Left forelimb (tissue), 1 donor: ENCODE results near the gene CD300LD.
"Not testable (repeated sequence)": the region's sequence is repeated elsewhere in the genome, so short reads cannot be mapped to it uniquely, and the experiment has no call there.

Experiments used
- DNase-seq: peaks from one replicate; pipeline ENCODE4 v3.0.0-alpha.2; 2018; ENCODE audit warnings: low spot score

The CD300LD gene

GRCh38 chr17:74571621-74572270, 20.3 kb downstream of the CD300LD start:
- DNase-seq = no peak

DNA sequence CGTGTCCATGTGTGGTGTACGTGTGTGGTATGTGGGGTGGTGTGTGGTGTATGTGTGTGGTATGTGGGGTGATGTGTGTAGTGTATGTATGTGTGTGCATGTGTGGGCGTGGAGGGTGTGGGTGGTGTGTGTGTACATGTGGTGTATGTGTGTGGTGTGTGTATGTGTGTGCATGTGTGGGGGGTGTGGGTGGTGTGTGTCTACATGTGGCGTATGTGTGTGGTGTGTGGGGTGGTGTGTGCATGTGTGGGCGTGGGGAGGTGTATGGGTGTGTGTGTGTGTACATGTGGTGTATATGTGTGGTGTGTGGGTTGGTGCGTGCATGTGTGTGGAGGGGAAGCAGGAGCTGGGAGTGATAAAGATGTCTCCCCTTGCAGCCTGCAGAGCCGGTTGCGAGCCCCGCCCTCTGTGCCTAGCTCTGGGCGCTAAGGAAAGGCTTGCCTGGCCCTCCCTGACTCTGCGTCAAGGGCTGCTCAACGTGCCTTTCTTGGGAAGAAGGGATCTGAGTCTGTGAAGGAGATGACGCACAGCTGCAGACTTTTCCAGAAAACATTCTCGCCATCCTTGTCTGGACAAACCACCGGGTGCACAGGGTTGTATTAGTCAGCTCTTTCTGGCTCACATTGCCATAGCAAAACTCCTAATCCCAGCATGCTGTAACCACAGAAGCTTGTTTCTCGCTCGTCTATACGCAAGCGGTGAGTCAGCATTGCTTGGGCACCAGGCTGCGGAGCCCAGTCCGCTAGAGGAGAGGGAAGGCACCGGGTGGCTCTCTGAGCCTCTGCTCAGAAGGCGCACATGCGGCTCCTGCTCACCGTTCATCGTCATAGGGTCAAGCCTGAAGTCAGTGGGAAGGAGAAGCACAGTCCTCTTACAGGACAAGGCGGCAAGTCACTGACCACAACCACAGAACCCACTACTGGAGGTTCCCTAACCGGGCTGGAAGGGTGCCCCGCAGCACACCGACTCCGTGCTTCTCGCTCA, 22.8 kb downstream of the CD300LD start:
- no peak for DNase-seq

DNA sequence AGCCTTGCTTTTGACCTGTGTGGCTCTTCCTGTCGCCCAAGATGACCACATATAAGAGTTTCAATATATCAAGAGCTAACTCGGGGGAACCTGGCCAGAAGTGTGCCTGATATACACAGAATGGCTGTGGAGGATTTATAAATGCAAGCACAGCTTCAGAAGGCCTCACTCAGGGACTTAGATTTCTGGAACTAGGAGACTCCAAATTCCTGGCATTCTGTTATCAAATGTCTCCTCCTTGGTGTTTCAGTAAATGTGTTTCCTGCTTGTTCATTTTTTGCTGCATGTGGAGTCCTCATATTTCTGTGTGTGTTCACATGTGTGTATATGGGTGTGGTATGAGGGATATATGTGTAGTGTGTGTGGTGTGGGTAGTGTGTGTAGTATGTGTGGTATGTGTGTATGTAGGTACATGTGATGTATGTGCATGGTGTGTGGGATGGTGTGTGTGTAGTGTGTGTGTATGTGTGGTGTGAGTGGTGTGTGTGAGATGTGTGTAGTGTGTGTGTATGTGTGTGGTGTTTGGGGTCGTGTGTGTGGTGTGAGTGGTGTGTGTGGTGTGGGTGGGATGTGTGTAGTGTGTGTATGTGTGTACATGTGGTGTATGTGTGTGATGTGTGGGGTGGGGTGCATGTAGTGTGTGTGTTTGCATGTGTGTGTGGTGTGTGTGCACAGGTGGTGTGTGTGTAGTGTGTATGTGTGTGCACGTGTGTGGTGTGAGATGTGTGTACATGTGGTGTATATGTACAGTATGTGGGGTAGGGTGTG, 23.8 kb downstream of the CD300LD start:
- DNase-seq = no peak

DNA sequence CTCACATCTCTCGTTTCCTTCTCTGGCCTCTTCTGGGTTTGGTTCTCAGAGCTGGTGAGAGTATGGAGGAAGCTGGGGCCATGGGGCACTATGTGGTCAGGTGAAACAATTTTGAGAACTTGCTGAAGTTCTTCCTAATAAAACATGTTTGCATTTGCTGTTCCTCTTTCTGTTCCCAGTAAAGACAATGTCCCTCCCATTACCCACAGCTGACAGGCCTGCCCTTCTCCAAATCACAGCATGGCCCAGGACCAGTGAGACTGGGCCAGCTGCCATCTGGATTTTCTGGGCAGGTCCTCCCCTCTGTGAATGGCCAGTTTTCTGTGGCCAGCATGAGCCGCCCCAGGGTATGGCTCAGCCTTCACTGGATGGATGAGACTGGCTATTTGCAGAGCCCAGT, 24.7 kb downstream of the CD300LD start, which contains the start of gene CD300H:
CD300H (minus strand) TSS at position 113 of the 400 bp plus-strand sequence.
- no peak for DNase-seq

GRCh38 chr17:74566132-74566753, 25.8 kb downstream of the CD300LD start:
- no peak for DNase-seq

DNA sequence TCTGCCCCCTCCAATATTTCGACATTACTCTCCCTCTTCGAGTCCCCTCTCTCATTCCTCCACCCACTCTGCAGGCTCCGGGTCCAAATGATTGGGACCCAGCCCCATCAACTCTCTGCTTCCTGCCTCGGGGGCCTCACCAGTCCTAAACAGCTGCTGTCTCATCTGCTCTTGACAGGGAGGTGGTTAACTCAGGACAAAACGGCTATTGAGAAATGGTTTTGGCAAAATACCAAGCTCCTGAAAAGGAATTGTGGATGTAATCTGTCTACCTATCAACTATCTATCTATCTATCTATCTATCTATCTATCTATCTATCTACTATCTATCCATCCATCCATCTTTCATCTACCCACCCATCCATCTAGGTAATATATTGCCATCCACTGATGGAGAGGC, 27.0 kb downstream of the CD300LD start:
- no peak for DNase-seq

DNA sequence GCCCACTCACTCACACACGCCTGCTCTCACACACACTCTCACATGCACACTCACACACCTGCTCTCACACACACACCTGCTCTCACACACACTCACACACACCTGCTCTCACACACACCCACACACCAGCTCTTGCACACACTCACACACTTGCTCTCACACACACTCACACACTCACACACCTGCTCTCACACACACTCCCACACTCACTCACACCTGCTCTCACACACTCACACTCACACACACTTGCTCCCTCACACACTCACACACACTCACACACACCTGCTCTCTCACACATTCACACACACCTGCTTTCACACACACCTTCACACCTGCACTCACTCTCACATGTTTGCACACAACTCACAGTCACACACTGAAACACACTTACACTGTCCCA, 28.7 kb downstream of the CD300LD start:
- no peak for DNase-seq

DNA sequence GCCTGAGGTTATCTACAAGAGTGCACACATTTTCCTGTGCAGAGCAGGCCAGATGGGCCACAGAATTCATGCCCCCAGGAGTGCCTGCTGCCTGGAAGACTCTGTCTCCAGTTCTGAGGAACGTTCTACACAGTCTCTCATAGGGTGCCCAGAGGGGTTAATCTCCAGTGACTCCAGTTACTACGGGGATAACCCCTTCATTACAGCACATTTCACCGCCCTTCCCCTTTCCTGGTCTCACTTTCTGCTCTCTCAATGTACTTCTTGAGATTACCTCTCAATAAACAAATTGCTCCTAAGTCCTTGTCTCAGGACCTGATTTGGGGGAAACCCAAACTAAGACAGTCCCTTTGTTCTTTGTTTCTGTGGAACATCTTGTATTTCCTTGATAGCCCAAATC, 30.5 kb downstream of the CD300LD start:
- DNase-seq = no peak

- DNase-seq = no peak
These were observed 33.1 kb downstream of the CD300LD start for GRCh38 chr17:74558882-74559519.

- not testable (repeated sequence) for DNase-seq
These were observed 33.7 kb downstream of the CD300LD start for GRCh38 chr17:74558402-74558801.

DNA sequence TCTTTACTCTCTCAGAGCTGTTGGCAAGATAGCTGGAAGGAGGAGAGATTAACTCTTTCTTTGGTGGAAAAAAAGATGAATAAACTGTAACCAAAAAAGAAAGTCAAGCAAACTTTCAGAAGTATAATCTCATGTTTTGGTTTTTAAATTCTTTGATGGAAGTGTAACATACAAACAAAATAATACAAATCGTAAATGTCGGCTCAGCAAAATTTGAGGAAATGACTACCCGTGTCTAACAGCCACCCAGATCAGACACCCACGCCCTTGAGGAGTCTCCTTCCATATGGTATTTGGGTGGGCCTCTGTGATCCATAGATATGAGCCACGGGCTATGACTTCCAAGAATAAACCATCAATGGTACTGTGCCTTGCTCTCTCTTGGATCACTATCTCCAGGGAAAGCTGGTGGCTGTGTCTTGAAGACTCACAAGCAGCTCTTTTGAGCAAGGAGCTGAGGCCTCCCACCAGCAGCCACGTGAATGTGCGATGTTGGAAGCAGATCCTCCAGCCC, 36.6 kb downstream of the CD300LD start:
- no peak for DNase-seq

- DNase-seq = no peak
These were observed 37.2 kb downstream of the CD300LD start for GRCh38 chr17:74554909-74555308.

DNA sequence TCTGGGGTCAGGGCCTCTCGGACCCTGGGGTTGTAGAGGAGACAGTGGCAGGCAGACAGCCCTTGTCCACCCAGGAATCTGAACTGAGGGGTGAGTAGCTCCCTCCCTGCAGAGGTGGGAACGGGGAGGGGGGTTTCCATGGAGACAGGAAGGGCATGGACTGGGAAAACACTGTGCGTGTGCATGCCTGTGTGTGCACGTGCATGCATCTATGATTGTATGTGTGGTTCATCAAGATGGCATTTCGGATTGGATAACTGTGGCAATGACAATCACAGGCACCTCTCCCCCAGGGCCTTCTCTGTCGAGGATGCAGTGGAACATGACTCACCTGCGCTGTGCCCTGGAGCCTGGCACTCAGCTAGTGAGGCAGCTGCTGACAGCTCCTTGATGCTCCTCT, 40.0 kb downstream of the CD300LD start:
- no peak for DNase-seq

- DNase-seq = no peak
These were observed 41.5 kb downstream of the CD300LD start for GRCh38 chr17:74550602-74551001.

- no peak for DNase-seq
These were observed 42.7 kb downstream of the CD300LD start for GRCh38 chr17:74549343-74549742.

GRCh38 chr17:74547736-74548135, 44.3 kb downstream of the CD300LD start:
- DNase-seq = no peak

DNA sequence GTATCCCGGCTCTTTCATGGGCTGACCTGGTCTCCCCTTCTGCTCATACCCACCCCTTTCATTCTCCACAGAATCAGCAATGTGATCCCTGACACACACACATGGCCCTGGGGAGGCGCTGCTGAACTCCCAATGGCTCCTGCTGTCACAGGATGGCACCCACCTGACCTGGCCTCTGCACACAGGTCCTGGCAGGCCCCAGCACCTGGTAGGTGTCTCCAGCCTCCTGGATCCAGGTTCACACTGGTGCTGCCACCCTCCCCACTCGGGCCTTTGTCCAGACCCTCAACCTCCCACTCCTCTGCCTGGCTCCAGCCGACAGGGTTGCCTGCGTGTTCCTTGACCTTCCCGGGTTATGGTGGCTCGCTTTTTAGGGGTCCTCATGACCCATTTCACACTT, 44.8 kb downstream of the CD300LD start:
- DNase-seq = no peak

GRCh38 chr17:74546586-74546985, 45.5 kb downstream of the CD300LD start:
- DNase-seq = no peak

DNA sequence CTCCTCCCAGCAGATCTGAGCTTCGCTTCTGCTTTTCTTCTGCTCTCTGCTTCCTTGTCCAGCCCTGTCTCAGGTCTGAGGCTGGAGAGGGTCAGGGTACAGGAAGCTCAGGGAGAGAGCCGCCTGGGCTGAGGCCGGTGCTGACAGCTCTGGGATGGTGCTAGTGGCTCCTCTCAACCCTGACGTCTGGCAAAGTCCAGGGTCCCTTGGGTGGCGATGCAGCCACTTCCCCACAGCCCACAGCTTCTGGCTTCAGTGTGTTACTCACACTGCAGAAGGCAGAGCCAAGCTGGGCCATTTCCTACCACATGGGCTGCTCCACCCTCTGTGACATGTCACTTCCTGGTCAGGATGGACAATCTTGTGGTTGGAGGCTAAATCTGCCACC, 46.2 kb downstream of the CD300LD start, which contains the start of gene CD300C:
CD300C (minus strand) TSS at position 273 of the 388 bp plus-strand sequence. CDS start 333 bp downstream, outside the sequence.
- no peak for DNase-seq

GRCh38 chr17:74544991-74545842, 46.9 kb downstream of the CD300LD start:
- no peak for DNase-seq
